ENCODE results near the gene DUS2. TPM values are rescaled to one million over a fixed set of nuclear protein-coding genes. Genes with fewer than 3 reads are reported as not detected.

Gene DUS2
- total RNA-seq, 1 experiment from 2014 or later: 33.6 TPM

GRCh38 chr16:68055395-68055794, 32.3 kb downstream of the DUS2 start:
- no peaks in the 10 kb centered on the region for H3K9me3 Mint-ChIP-seq (ENCODE audit: unreplicated experiment)
- no peak for TF ChIP-seq CTCF (IDR thresholded peaks at IDR 0.05; ENCODE audit: insufficient read depth in 1 of 2, low read depth in 1 of 2, low read length in 1 of 2, severe bottlenecking in 1 of 2, unreplicated experiment in 1 of 2)
- peaks cover 6% of the 10 kb centered on the region for H3K36me3 ChIP-seq (ENCODE audit: control insufficient read depth, insufficient read depth, low read length)
- H3K27me3 ChIP-seq (replicated peaks; ENCODE audit: control insufficient read depth, insufficient read depth, low read length): no peaks in the 10 kb centered on the region
- H3K27me3 Mint-ChIP-seq (ENCODE audit: insufficient read depth, unreplicated experiment): no peaks in the 10 kb centered on the region
- DNase-seq: no peak
- H3K4me1 ChIP-seq: no peaks in the 10 kb centered on the region
- H3K27ac Mint-ChIP-seq (ENCODE audit: unreplicated experiment): no peak overlapping the region
- intact Hi-C loops (cut with micrococcal nuclease; ENCODE audit: unreplicated experiment): no loop called here
- H3K4me1 Mint-ChIP-seq (ENCODE audit: low read depth, unreplicated experiment): no peaks in the 10 kb centered on the region
- H3K4me3 ChIP-seq (ENCODE audit: low read depth, low read length): no peak overlapping the region
- BruUV-seq (replicated peaks): no TSS peak
- CTCF ChIA-PET: no interaction called here
- no peaks in the 10 kb centered on the region for H3K9me3 ChIP-seq
- POLR2A ChIA-PET: no interaction called here
- peaks cover 44% of the 10 kb centered on the region for H3K36me3 Mint-ChIP-seq (ENCODE audit: insufficient read depth, unreplicated experiment)
- no peak overlapping the region for H3K4me3 Mint-ChIP-seq (ENCODE audit: unreplicated experiment)

GRCh38 chr16:68059804-68060203, 36.7 kb downstream of the DUS2 start:
- H3K9me3 ChIP-seq: no peaks in the 10 kb centered on the region
- peaks cover 2% of the 10 kb centered on the region for H3K36me3 ChIP-seq (ENCODE audit: control insufficient read depth, insufficient read depth, low read length)
- Mint-ChIP-seq H3K4me1 (ENCODE audit: low read depth, unreplicated experiment) (peaks cover 6% of the 10 kb centered on the region), H3K36me3 (ENCODE audit: insufficient read depth, unreplicated experiment) (peaks cover 39% of the 10 kb centered on the region), H3K9me3 (ENCODE audit: unreplicated experiment) (no peaks in the 10 kb centered on the region), H3K27me3 (ENCODE audit: insufficient read depth, unreplicated experiment) (no peaks in the 10 kb centered on the region), H3K27ac (ENCODE audit: unreplicated experiment) (no peak overlapping the region), H3K4me3 (ENCODE audit: unreplicated experiment) (no peak overlapping the region)
- no TSS peak for BruUV-seq (replicated peaks)
- DNase-seq: no peak
- no peaks in the 10 kb centered on the region for H3K27me3 ChIP-seq (replicated peaks; ENCODE audit: control insufficient read depth, insufficient read depth, low read length)
- intact Hi-C loops (cut with micrococcal nuclease; ENCODE audit: unreplicated experiment): no loop called here
- ChIA-PET POLR2A (interaction anchor here (0.5 kb wide), 1 partner anchor 33 kb away, joined by 3 read pairs; no protein-coding TSS in a partner anchor), CTCF (no interaction called here)
- TF ChIP-seq CTCF (IDR thresholded peaks at IDR 0.05; ENCODE audit: insufficient read depth in 1 of 2, low read depth in 1 of 2, low read length in 1 of 2, severe bottlenecking in 1 of 2, unreplicated experiment in 1 of 2): no peak
- no peak overlapping the region for H3K4me3 ChIP-seq (ENCODE audit: low read depth, low read length)
- peaks cover 12% of the 10 kb centered on the region for H3K4me1 ChIP-seq

GRCh38 chr16:68061396-68061795, 38.3 kb downstream of the DUS2 start:
- CTCF ChIA-PET: interaction anchor here (0.6 to 1.5 kb wide), 2 partner anchors 21 to 73 kb away, joined by 3 to 4 read pairs; no protein-coding TSS in a partner anchor
- no peaks in the 10 kb centered on the region for H3K27me3 ChIP-seq (replicated peaks; ENCODE audit: control insufficient read depth, insufficient read depth, low read length)
- peaks cover 22% of the 10 kb centered on the region for H3K4me1 ChIP-seq
- H3K27me3 Mint-ChIP-seq (ENCODE audit: insufficient read depth, unreplicated experiment): no peaks in the 10 kb centered on the region
- DNase-seq: no peak
- no peak overlapping the region for H3K4me3 Mint-ChIP-seq (ENCODE audit: unreplicated experiment)
- no peak overlapping the region for H3K27ac Mint-ChIP-seq (ENCODE audit: unreplicated experiment)
- no peak overlapping the region for H3K4me3 ChIP-seq (ENCODE audit: low read depth, low read length)
- no peaks in the 10 kb centered on the region for H3K9me3 ChIP-seq
- no TSS peak for BruUV-seq (replicated peaks)
- POLR2A ChIA-PET: no interaction called here
- H3K4me1 Mint-ChIP-seq (ENCODE audit: low read depth, unreplicated experiment): peaks cover 22% of the 10 kb centered on the region
- H3K36me3 Mint-ChIP-seq (ENCODE audit: insufficient read depth, unreplicated experiment): peaks cover 51% of the 10 kb centered on the region
- TF ChIP-seq CTCF (IDR thresholded peaks at IDR 0.05; ENCODE audit: insufficient read depth in 1 of 2, low read depth in 1 of 2, low read length in 1 of 2, severe bottlenecking in 1 of 2, unreplicated experiment in 1 of 2): no peak
- intact Hi-C loops (cut with micrococcal nuclease; ENCODE audit: unreplicated experiment): no loop called here
- H3K9me3 Mint-ChIP-seq (ENCODE audit: unreplicated experiment): no peaks in the 10 kb centered on the region
- no peaks in the 10 kb centered on the region; the same call in 1 of the 2 replicates for H3K36me3 ChIP-seq (ENCODE audit: control insufficient read depth, insufficient read depth, low read length)

Data from Caco-2 (cell line).